ENCODE measurements around the gene FBXO24. TPM values are rescaled to one million over a fixed set of nuclear protein-coding genes. Genes with fewer than 3 reads are reported as not detected.

Gene FBXO24
- total RNA-seq, 6 experiments from 2014 or later = 0.25 to 1.0 (median 0.45) TPM

GRCh38 chr7:100556541-100556940 is 29.6 kb upstream of the FBXO24 start:
- DNase-seq = no peak
- H3K27ac ChIP-seq = peak overlapping the region in 1 of 3 donors; percentile 41

GRCh38 chr7:100559127-100559526 is 27.0 kb upstream of the FBXO24 start:
- H3K4me3 ChIP-seq = no peak overlapping the region
- TF ChIP-seq CTCF (IDR thresholded peaks at IDR 0.05) = no peak
- TF ChIP-seq POLR2A (IDR thresholded peaks at IDR 0.05) = no peak
- WGBS (ENCODE audit: insufficient coverage, low coverage, low lambda C conversion rate, missing lambda C conversion rate) = 52% methylated on average over 4 of the region's 4 CpGs
- intact Hi-C loops (cut with DNase I) = no loop called here
- no peak for DNase-seq
- no peaks in the 10 kb centered on the region for H3K9me3 ChIP-seq
- H3K27me3 ChIP-seq = no peaks in the 10 kb centered on the region
- peaks cover 0 to 13% (median 3%) of the 10 kb centered on the region in 4 donors for H3K4me1 ChIP-seq
- no peak for ATAC-seq
- H3K27ac ChIP-seq = peak overlapping the region in 1 of 3 donors; percentile 29
- H3K36me3 ChIP-seq = peaks cover 0 to 87% (median 36%) of the 10 kb centered on the region in 4 donors

More at GRCh38 chr7:100556541-100556940, 29.6 kb upstream of the FBXO24 start:
- TF ChIP-seq CTCF (IDR thresholded peaks at IDR 0.05) = no peak
- no peak for TF ChIP-seq POLR2A (IDR thresholded peaks at IDR 0.05)
- H3K27me3 ChIP-seq = no peaks in the 10 kb centered on the region
- ATAC-seq = peak; percentile 21 to 53 (median 42)
- intact Hi-C loops (cut with DNase I) = no loop called here
- no peaks in the 10 kb centered on the region for H3K9me3 ChIP-seq
- peaks cover 0 to 7% (median 0%) of the 10 kb centered on the region in 4 donors for H3K4me1 ChIP-seq
- H3K36me3 ChIP-seq = peaks cover 11 to 91% (median 41%) of the 10 kb centered on the region in 4 donors
- 48% methylated on average over 4 of the region's 4 CpGs for WGBS (ENCODE audit: insufficient coverage, low coverage, low lambda C conversion rate, missing lambda C conversion rate)
- no peak overlapping the region for H3K4me3 ChIP-seq

- intact Hi-C loops (cut with DNase I) = loop anchor here (5.0 to 10.0 kb wide), 3 partner anchors 84 to 133 kb away; partner anchors contain the start of genes GIGYF1 (in 1 of the 2) and TSC22D4 (in 1 of the 2)
- DNase-seq (no peak), ATAC-seq (no peak)
- Histone ChIP-seq H3K27me3 (no peaks in the 10 kb centered on the region), H3K27ac (peak overlapping the region in 1 of 3 donors; percentile 6), H3K4me1 (peaks cover 0 to 34% (median 16%) of the 10 kb centered on the region in 4 donors), H3K9me3 (no peaks in the 10 kb centered on the region), H3K36me3 (peaks cover 0 to 72% (median 30%) of the 10 kb centered on the region in 4 donors), H3K4me3 (no peak overlapping the region)
- WGBS (ENCODE audit: insufficient coverage, low coverage, low lambda C conversion rate, missing lambda C conversion rate) = 80% methylated on average over 1 of the region's 12 CpGs
- TF ChIP-seq POLR2A (IDR thresholded peaks at IDR 0.05) (no peak), CTCF (IDR thresholded peaks at IDR 0.05) (no peak)
Measured at GRCh38 chr7:100561491-100562194, 24.5 kb upstream of the FBXO24 start.

GRCh38 chr7:100562195-100563099 is 23.7 kb upstream of the FBXO24 start:
- Histone ChIP-seq H3K36me3 (peaks cover 0 to 64% (median 26%) of the 10 kb centered on the region in 4 donors), H3K9me3 (no peaks in the 10 kb centered on the region), H3K27me3 (no peaks in the 10 kb centered on the region), H3K4me3 (no peak overlapping the region), H3K4me1 (peaks cover 0 to 40% (median 19%) of the 10 kb centered on the region in 4 donors), H3K27ac (peak overlapping the region in 1 of 3 donors; percentile 6)
- DNase-seq (peak in 2 of 3 donors; percentile 43 to 64), ATAC-seq (no peak)
- TF ChIP-seq POLR2A (IDR thresholded peaks at IDR 0.05) = no peak
- TF ChIP-seq CTCF (IDR thresholded peaks at IDR 0.05) = no peak
- WGBS (ENCODE audit: insufficient coverage, low coverage, low lambda C conversion rate, missing lambda C conversion rate) = 71% methylated on average over 14 of the region's 26 CpGs
- intact Hi-C loops (cut with DNase I) = loop anchor here (5.0 to 10.0 kb wide), 3 partner anchors 85 to 132 kb away; partner anchors contain the start of genes GIGYF1 (in 1 of the 2) and TSC22D4 (in 1 of the 2)

Measured in right lobe of liver (tissue), 6 donors.